Measurements from ENCODE around the gene MX1. TPM values are rescaled to one million over a fixed set of nuclear protein-coding genes. Genes with fewer than 3 reads are reported as not detected.

Gene MX1
- total RNA-seq, 1 experiment from 2014 or later: 2.0 TPM

DNA sequence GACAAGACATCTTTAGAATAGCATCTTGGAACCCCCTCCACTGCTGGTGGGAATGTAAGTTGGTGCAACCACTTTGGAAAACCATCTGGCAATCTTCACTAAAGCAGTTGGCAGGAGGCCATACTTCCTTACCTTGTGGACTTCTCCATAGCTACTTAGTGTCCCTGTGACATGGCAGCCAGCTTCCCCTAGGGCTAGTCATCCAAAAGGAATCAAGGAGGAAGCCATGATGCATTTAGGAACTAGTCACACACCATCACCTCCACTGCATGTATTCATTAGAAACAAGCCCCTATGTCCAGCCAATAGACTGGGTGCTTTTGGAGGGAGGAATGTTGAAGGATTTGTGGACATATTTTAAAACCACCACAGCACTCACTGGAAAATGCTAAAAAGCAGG is 44.3 kb upstream of the MX1 start (continued):
- TF ChIP-seq, protein P1, sequence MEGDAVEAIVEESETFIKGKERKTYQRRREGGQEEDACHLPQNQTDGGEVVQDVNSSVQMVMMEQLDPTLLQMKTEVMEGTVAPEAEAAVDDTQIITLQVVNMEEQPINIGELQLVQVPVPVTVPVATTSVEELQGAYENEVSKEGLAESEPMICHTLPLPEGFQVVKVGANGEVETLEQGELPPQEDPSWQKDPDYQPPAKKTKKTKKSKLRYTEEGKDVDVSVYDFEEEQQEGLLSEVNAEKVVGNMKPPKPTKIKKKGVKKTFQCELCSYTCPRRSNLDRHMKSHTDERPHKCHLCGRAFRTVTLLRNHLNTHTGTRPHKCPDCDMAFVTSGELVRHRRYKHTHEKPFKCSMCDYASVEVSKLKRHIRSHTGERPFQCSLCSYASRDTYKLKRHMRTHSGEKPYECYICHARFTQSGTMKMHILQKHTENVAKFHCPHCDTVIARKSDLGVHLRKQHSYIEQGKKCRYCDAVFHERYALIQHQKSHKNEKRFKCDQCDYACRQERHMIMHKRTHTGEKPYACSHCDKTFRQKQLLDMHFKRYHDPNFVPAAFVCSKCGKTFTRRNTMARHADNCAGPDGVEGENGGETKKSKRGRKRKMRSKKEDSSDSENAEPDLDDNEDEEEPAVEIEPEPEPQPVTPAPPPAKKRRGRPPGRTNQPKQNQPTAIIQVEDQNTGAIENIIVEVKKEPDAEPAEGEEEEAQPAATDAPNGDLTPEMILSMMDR (IDR thresholded peaks at IDR 0.05 in 2 of 3, conservative IDR thresholded peaks at IDR 0.05 in 1 of 3; ENCODE audit: borderline replicate concordance in 1 of 3, insufficient read depth in 1 of 3, low read depth in 2 of 3, low read length in 2 of 3): no peak
- no peak for TF ChIP-seq EZH2phosphoT487 (IDR thresholded peaks at IDR 0.05; ENCODE audit: borderline replicate concordance)

DNA sequence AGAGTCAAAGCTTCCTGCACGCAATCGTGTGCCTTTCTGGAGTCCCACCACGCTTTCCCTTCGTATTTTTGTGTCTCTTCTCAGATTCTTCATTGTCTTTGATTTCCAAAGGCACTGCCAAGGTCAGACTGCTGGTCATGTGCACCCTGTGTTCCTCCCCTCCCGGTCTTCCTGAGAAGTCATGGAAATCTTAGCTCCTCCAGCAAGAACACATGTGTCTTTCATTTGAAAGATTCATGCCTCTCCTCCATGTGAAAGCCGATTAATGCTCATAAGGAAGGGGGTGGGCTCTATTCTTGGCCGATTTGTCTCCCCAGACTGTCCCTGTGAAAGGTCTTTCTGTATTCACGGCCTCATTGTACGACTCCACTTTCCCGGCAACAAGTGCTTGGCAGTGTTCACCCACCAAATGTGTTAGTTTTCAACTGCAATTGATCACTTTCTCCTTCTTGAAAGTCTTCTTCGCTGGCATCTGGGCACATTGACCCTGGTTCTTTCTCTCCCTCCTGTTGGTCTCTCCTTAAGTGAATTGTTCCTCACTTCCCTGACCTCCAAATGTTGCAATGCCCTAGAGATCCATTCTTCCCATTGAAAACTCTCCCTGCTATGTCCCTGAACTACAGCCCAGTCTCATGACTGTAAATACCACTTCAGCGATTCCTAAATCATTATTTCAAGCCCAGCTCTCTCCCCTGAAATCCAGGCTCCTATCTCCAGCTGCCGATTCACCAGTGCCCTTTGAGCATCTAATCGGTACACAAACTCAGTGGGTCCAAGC is 38.8 kb upstream of the MX1 start:
- H3K9me2 ChIP-seq (ENCODE audit: insufficient read depth): no peaks in the 10 kb centered on the region
- H4K20me1 ChIP-seq (ENCODE audit: insufficient read depth): no peaks in the 10 kb centered on the region
- no peaks in the 10 kb centered on the region for H3K9me3 ChIP-seq (ENCODE audit: control insufficient read depth in 1 of 2, insufficient read depth in 1 of 2, low read depth in 1 of 2, low read length in 2 of 2)
- POLR2A ChIA-PET: no interaction called here
- TF ChIP-seq POLR2AphosphoS5 (IDR thresholded peaks at IDR 0.05; ENCODE audit: low read depth, low read length) (no peak), ZFX (IDR thresholded peaks at IDR 0.05) (no peak), TCF7L2 (IDR thresholded peaks at IDR 0.05; ENCODE audit: borderline replicate concordance, extremely low read depth, insufficient read depth, insufficient read length) (no peak), SP1 (IDR thresholded peaks at IDR 0.05; ENCODE audit: low read depth) (no peak), CEBPB (IDR thresholded peaks at IDR 0.05; ENCODE audit: low read depth) (no peak), POLR2A (IDR thresholded peaks at IDR 0.05; ENCODE audit: borderline replicate concordance, extremely low read depth, insufficient read depth, insufficient read length) (no peak), CBX3 (IDR thresholded peaks at IDR 0.05; ENCODE audit: low read depth) (no peak), ELF1 (IDR thresholded peaks at IDR 0.05; ENCODE audit: borderline replicate concordance, low read depth) (no peak), EZH2phosphoT487 (IDR thresholded peaks at IDR 0.05; ENCODE audit: borderline replicate concordance) (no peak)
- TF ChIP-seq, protein P1 (IDR thresholded peaks at IDR 0.05 in 2 of 3, conservative IDR thresholded peaks at IDR 0.05 in 1 of 3; ENCODE audit: borderline replicate concordance in 1 of 3, insufficient read depth in 1 of 3, low read depth in 2 of 3, low read length in 2 of 3): no peak
- TF ChIP-seq, protein P2, sequence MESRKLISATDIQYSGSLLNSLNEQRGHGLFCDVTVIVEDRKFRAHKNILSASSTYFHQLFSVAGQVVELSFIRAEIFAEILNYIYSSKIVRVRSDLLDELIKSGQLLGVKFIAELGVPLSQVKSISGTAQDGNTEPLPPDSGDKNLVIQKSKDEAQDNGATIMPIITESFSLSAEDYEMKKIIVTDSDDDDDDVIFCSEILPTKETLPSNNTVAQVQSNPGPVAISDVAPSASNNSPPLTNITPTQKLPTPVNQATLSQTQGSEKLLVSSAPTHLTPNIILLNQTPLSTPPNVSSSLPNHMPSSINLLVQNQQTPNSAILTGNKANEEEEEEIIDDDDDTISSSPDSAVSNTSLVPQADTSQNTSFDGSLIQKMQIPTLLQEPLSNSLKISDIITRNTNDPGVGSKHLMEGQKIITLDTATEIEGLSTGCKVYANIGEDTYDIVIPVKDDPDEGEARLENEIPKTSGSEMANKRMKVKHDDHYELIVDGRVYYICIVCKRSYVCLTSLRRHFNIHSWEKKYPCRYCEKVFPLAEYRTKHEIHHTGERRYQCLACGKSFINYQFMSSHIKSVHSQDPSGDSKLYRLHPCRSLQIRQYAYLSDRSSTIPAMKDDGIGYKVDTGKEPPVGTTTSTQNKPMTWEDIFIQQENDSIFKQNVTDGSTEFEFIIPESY (IDR thresholded peaks at IDR 0.05; ENCODE audit: extremely low read depth, insufficient replicate concordance, low read length): no peak
- TF ChIP-seq, protein P3, sequence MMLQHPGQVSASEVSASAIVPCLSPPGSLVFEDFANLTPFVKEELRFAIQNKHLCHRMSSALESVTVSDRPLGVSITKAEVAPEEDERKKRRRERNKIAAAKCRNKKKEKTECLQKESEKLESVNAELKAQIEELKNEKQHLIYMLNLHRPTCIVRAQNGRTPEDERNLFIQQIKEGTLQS (IDR thresholded peaks at IDR 0.05): no peak
- TF ChIP-seq, protein P4, sequence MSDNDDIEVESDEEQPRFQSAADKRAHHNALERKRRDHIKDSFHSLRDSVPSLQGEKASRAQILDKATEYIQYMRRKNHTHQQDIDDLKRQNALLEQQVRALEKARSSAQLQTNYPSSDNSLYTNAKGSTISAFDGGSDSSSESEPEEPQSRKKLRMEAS (IDR thresholded peaks at IDR 0.05): no peak
- no peaks in the 10 kb centered on the region for H3K79me2 ChIP-seq (ENCODE audit: insufficient read depth, low read length)
- H3K4me1 ChIP-seq (ENCODE audit: control insufficient read depth in 1 of 2, insufficient read depth in 2 of 2, low read length in 2 of 2): no peaks in the 10 kb centered on the region
- H3K36me3 ChIP-seq (ENCODE audit: control insufficient read depth in 1 of 2, insufficient read depth in 2 of 2, low read length in 2 of 2): no peaks in the 10 kb centered on the region
- no peak overlapping the region for H3K27ac ChIP-seq (ENCODE audit: low read depth, low read length)
- RAD21 ChIA-PET (ENCODE audit: low non-redundant PET in 1 of 2, low total read pairs in 2 of 2, uncharacterized antibody in 2 of 2, unreplicated experiment in 2 of 2): no interaction called here
- ATAC-seq (no peak), DNase-seq (ENCODE audit: low read depth, low spot score) (no peak)
- no peak overlapping the region for H2AFZ ChIP-seq (ENCODE audit: low read depth, low read length, poor library complexity, severe bottlenecking)
- BruUV-seq (replicated peaks): no TSS peak
- intact Hi-C loops (cut with micrococcal nuclease): no loop called here
- H3K27me3 ChIP-seq (ENCODE audit: insufficient read depth, low read length): no peaks in the 10 kb centered on the region
- H3K4me3 ChIP-seq (replicated peaks in 1 of 2; ENCODE audit: low read depth in 1 of 2, low read length in 2 of 2): no peak overlapping the region
- H3K4me2 ChIP-seq (ENCODE audit: low read length): no peak overlapping the region
- CTCF ChIA-PET: no interaction called here
- H3K9ac ChIP-seq (ENCODE audit: low read length): no peak overlapping the region
